Neuron (in vitro differentiated cells): ENCODE measurements around the gene COX6A2.

Experiments
- H2AFZ ChIP-seq: one replicate; pipeline ENCODE4 v1.6.1; 2013; ENCODE audit warnings: low read depth, mild to moderate bottlenecking, inconsistent platforms, low read length, moderate library complexity
- H3K27me3 ChIP-seq: one replicate; pipeline ENCODE4 v1.6.1; 2013; ENCODE audit warnings: low read length; ENCODE audit not compliant: insufficient read depth
- H3K36me3 ChIP-seq: one replicate; pipeline ENCODE4 v1.6.1; 2013; ENCODE audit warnings: low read length; ENCODE audit not compliant: insufficient read depth
- H3K4me1 ChIP-seq: one replicate; pipeline ENCODE4 v1.6.1; 2013; ENCODE audit warnings: low read length; ENCODE audit not compliant: insufficient read depth
- H3K4me3 ChIP-seq: 2 replicates; pipeline ENCODE4 v1.5.1; 2013; ENCODE audit warnings: mild to moderate bottlenecking, low read length, moderate library complexity
- H3K9me3 ChIP-seq: one replicate; pipeline ENCODE4 v1.6.1; 2013; ENCODE audit warnings: low read length

The COX6A2 gene

DNA sequence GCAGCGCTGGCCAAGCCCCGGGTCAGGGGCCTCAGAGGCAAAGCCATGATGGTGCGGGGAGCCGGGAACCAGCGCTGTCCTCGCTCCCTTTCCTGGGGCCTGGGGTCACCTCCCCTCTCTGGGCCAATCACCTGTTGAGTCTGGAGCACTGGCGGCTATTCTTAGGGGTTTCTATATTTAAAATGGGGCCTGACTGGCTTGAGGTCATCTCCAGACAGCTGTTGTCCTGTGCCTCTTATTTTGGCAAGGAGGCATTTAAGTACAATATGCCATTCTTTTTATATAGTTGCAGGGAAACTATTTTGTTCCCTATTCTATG lies at the start of gene COX6A2:
COX6A2 (minus strand) TSS at position 82 of the 319 bp plus-strand sequence; CDS start at position 47, 35 bp downstream.
- Histone ChIP-seq H3K4me3 (peak within 1 kb of the TSS; percentile 30), H3K9me3 (no peaks in the 10 kb centered on the region), H3K4me1 (no peaks in the 10 kb centered on the region)

DNA sequence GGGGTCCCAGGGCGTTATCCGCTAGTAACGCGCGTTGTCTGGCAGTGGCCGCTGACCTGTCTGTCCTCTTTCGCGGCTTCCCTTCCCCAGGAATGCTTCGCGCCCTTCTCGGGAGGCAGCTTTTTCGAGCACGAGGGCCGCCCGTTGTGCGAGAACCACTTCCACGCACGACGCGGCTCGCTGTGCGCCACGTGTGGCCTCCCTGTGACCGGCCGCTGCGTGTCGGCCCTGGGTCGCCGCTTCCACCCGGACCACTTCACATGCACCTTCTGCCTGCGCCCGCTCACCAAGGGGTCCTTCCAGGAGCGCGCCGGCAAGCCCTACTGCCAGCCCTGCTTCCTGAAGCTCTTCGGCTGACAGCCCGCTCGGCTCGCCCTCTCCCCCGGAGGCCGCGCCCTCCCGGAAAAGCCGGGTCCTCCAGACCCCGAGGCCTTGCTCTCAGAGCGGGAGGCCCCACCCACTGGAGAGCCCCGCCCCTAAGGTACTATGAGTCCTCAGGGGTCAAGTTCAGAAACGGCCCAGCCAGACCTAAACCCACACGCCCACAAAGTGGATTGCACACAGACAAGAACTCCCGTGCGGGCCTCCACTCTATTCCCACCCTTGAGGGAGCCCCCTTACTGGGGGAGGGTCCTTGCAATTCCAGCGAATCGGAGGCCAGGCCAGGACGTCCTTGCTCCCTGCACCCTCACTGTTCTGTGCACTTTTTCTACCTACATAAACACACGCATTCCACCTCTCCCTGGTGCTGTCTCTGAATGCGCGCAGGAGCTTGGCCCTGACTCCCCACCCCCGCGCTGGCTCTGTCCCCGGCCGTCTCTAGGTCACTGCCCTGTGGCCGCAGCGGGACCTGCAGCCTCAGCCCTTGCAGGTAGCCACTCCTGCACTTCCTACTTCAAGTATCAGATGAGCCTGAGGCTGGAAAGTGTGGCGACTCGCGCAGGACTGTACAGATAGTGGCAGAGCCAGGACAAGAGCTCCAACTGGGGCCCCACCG lies 49.4 kb upstream of the COX6A2 start:
- no peaks in the 10 kb centered on the region for H3K27me3 ChIP-seq

More for the DNA sequence above, at the start of gene COX6A2:
- peaks cover 13% of the 10 kb centered on the region for H3K27me3 ChIP-seq
- no peak within 1 kb of the TSS for H2AFZ ChIP-seq
- H3K36me3 ChIP-seq: no peaks in the 10 kb centered on the region

DNA sequence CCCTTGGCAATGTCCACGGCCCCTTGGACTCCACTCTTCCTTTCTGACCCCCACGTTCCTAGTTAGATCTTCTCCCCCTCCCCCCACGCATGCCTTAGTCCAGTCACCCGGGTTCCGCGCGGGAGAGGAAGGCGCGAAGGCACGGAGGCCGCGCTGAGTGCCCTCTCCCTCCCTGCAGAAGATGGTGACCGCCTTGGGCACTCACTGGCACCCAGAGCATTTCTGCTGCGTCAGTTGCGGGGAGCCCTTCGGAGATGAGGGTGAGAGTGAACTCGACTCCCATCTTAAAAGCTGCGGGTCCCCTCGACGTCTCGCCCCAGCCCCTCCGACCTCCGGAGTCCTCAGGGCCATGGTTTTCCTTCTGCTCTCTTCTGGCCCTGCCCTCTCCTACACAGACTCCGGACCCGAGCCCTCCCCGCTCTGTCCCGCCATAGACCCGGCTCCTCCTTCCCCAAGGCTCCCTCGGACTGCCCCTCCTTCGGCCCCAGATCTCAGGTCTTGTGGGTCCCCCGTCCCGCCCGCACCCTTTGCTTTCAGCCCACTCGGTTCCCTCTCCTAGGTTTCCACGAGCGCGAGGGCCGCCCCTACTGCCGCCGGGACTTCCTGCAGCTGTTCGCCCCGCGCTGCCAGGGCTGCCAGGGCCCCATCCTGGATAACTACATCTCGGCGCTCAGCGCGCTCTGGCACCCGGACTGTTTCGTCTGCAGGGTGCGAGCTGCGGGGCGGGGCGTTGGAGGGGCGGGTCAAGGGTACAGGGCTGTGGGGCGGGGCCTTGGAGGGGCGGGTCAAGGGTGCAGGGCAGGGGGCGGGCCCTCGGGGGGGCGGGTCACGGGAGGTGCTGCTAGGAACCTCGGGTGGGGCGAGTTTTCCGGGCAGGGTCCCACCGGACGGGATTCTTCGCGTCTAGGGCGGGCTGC lies 48.4 kb upstream of the COX6A2 start:
- no peaks in the 10 kb centered on the region for H3K9me3 ChIP-seq
- no peaks in the 10 kb centered on the region for H3K27me3 ChIP-seq
- H3K4me3 ChIP-seq: no peak overlapping the region
- H3K36me3 ChIP-seq: peaks cover 5% of the 10 kb centered on the region
- H3K4me1 ChIP-seq: peaks cover 2% of the 10 kb centered on the region
- no peak overlapping the region for H2AFZ ChIP-seq

More for the DNA sequence above, 49.4 kb upstream of the COX6A2 start:
- Histone ChIP-seq H3K36me3 (peaks cover 5% of the 10 kb centered on the region), H3K4me3 (no peak overlapping the region), H3K9me3 (no peaks in the 10 kb centered on the region), H3K4me1 (no peaks in the 10 kb centered on the region), H2AFZ (no peak overlapping the region)

- Histone ChIP-seq H2AFZ (no peak overlapping the region), H3K27me3 (no peaks in the 10 kb centered on the region), H3K36me3 (peaks cover 5% of the 10 kb centered on the region), H3K4me1 (peaks cover 7% of the 10 kb centered on the region), H3K9me3 (no peaks in the 10 kb centered on the region), H3K4me3 (no peak overlapping the region)
Observed at GRCh38 chr16:31475946-31476302, 47.8 kb upstream of the COX6A2 start.

GRCh38 chr16:31474773-31475738 lies 46.9 kb upstream of the COX6A2 start:
- H3K27me3 ChIP-seq: no peaks in the 10 kb centered on the region
- peaks cover 5% of the 10 kb centered on the region for H3K36me3 ChIP-seq

DNA sequence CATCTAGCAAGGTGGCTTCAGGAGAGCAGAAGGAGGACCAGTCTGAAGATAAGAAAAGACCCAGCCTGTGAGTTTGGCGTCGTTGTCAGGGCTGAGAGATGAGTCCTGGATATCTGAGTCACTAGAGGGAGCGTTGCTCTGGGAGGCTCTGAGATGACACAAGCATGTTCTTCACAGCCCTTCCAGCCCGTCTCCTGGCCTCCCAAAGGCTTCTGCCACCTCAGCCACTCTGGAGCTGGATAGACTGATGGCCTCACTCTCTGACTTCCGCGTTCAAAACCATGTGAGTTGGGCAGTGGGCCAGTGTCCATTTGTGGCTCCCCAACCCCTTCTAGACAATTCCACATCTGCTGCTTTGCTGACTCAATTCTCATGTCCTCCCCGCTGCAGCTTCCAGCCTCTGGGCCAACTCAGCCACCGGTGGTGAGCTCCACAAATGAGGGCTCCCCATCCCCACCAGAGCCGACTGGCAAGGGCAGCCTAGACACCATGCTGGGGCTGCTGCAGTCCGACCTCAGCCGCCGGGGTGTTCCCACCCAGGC lies 46.1 kb upstream of the COX6A2 start:
- Histone ChIP-seq H3K36me3 (peaks cover 5% of the 10 kb centered on the region), H3K9me3 (no peaks in the 10 kb centered on the region), H3K4me3 (no peak overlapping the region), H2AFZ (no peak overlapping the region), H3K27me3 (no peaks in the 10 kb centered on the region), H3K4me1 (peaks cover 7% of the 10 kb centered on the region)

More at GRCh38 chr16:31474773-31475738, 46.9 kb upstream of the COX6A2 start:
- Histone ChIP-seq H3K4me1 (peaks cover 7% of the 10 kb centered on the region), H3K9me3 (no peaks in the 10 kb centered on the region), H3K4me3 (no peak overlapping the region), H2AFZ (no peak overlapping the region)

GRCh38 chr16:31473264-31473984 lies 45.3 kb upstream of the COX6A2 start:
- Histone ChIP-seq H3K27me3 (no peaks in the 10 kb centered on the region), H3K4me3 (no peak overlapping the region), H2AFZ (no peak overlapping the region), H3K36me3 (peaks cover 5% of the 10 kb centered on the region), H3K4me1 (peaks cover 7% of the 10 kb centered on the region), H3K9me3 (no peaks in the 10 kb centered on the region)

DNA sequence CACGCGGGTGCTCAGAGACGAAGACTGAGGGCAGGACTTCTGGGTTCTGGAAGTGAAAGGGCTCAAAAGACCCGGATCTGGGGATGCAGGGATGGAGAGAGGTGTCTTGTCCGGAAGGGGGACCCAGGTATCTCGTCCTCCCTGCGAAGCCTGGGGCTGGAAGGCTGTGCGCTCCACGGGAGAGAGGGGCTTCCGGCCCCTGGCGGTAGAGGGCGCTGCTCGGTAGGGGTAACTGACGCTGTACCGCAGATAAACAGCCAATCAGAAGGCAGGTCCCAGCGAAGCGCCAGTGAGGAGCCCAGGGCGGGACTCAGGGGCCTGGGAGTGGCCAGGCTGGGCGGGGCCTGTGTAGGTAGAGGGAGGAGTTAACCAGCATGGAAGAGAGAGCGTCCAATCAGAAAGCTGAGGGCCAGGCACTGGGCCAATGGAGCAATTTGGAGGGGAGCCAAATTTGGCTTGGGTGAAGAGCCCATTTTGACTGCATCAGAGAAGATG lies 44.6 kb upstream of the COX6A2 start:
- H3K9me3 ChIP-seq: no peaks in the 10 kb centered on the region
- H3K4me3 ChIP-seq: peak overlapping the region; percentile 61
- H2AFZ ChIP-seq: peak overlapping the region; percentile 83
- no peaks in the 10 kb centered on the region for H3K27me3 ChIP-seq
- H3K4me1 ChIP-seq: peaks cover 7% of the 10 kb centered on the region
- peaks cover 5% of the 10 kb centered on the region for H3K36me3 ChIP-seq

DNA sequence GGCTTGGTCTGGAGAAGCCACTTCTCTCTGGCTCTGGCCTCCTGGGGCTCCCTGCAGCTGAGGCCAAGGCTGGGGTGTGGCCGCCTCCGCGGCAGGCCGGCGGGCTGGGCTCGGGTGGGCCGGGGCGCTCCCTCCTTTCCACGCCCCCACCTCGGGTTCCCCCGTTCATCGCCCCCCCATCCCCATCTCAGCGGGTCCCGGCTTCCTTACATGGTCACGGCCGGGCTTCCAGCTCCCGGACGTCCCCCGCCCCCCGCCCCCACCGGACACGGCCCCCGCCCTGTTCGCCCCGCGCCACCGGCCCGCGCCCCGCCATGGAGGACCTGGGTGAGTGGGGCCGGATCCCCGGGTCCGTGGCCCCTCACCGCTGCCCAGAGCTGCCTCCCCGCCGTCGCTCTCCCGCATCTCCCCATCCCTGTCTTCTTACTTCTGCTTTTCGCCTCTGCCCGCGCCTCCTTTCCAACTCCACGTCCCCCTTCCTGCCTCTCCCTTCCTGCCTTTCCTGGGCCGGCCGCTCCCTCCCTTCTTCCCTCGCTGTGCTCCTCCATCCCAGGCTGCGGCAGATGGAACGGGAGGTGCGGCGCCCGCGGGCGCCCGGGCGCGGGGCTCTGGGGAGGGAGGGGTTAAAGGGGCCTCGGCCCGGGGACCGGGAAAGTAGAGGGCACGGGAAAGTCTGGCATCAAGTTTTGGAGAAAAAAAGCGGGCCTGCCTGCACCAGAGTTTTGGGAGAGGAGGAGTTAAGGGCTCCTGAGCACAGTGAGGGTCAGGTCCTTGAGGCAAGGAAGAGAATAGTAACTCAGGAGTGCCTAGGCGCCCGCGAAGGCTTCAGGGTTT lies 43.9 kb upstream of the COX6A2 start, which contains the start of gene TGFB1I1:
TGFB1I1 (plus strand) TSS at position 278 of the 834 bp plus-strand sequence; CDS start at position 315, 37 bp downstream.
- H3K27me3 ChIP-seq: no peaks in the 10 kb centered on the region
- peaks cover 8% of the 10 kb centered on the region for H3K36me3 ChIP-seq
- peak within 1 kb of the TSS; percentile 61 for H3K4me3 ChIP-seq
- H3K4me1 ChIP-seq: peaks cover 7% of the 10 kb centered on the region
- no peaks in the 10 kb centered on the region for H3K9me3 ChIP-seq
- H2AFZ ChIP-seq: peak within 1 kb of the TSS; percentile 83

DNA sequence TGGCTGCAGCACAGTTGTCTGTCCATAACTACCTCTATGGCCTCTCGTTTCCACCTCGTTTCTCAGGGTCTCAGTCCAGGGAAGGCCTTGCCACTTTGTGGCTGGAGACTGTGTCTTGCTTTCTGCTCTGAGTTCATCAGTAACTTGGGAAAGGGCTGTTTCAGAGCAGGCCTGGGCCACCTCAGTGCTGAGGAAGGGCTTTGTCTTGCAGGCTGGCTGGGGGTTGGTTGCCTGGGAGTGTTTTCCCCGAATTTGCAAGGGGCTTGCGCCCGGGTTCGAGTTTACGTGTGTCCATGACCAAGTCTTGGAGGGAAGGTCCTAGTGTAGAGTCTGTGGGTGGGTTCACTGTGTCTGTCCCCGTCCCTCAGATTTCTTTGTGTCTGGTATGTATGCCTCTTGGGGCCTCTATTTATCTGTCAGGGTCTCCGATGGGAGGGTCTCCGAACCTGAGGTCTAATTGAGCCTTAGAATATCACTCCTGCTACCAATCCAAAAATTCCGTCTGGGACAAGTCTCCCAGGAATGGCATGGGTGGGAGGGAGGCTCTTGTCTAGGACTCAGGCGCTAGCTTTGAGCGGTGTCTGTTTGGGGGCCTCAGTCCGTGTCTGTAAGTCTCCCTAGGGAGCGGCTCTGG lies 43.2 kb upstream of the COX6A2 start:
- Histone ChIP-seq H3K36me3 (peaks cover 14% of the 10 kb centered on the region), H2AFZ (no peak overlapping the region), H3K4me1 (peaks cover 7% of the 10 kb centered on the region), H3K27me3 (no peaks in the 10 kb centered on the region), H3K9me3 (no peaks in the 10 kb centered on the region), H3K4me3 (peak overlapping the region; percentile 61)
